GM23338 (cell line): ENCODE data around the gene SCGB1C2. TPM values are rescaled to one million over a fixed set of nuclear protein-coding genes. Genes with fewer than 3 reads are reported as not detected.

Experiments
- ATAC-seq: fragments of 200-7000 bp; cut with Tn5 transposase; 3 replicates; pipeline ENCODE4 v1.9.1; 2020
- DNase-seq: peaks from one replicate; pipeline ENCODE4 v3.0.0-alpha.2; 2015; ENCODE audit warnings: low spot score
- H2AFZ ChIP-seq: fragments of 200-600 bp; sonication (generic); 2 replicates; pipeline ENCODE4 v1.8.0; 2016; ENCODE audit warnings: antibody characterized with exemption, mild to moderate bottlenecking, moderate library complexity
- H3F3A ChIP-seq: fragments of 200-600 bp; sonication (generic); replicated peaks from 2 replicates; pipeline ENCODE4 v1.8.0; 2017; ENCODE audit warnings: antibody characterized with exemption, mixed run types, low read depth
- H3K27ac ChIP-seq: fragments of 200-600 bp; sonication (generic); 2 replicates; pipeline ENCODE4 v1.6.1; 2016; ENCODE audit warnings: low read depth
- H3K27me3 ChIP-seq: fragments of 200-600 bp; sonication (generic); 2 replicates; pipeline ENCODE4 v1.8.0; 2016; ENCODE audit warnings: mild to moderate bottlenecking, mixed run types, moderate library complexity; ENCODE audit not compliant: insufficient read depth
- H3K36me3 ChIP-seq: fragments of 200-600 bp; sonication (generic); 2 replicates; pipeline ENCODE4 v1.8.0; 2016; ENCODE audit warnings: mild to moderate bottlenecking; ENCODE audit not compliant: insufficient read depth
- H3K4me1 ChIP-seq: fragments of 200-600 bp; sonication (generic); 2 replicates; pipeline ENCODE4 v1.8.0; 2016; ENCODE audit warnings: mild to moderate bottlenecking, moderate library complexity; ENCODE audit not compliant: insufficient read depth
- H3K4me2 ChIP-seq: fragments of 200-600 bp; sonication (generic); 2 replicates; pipeline ENCODE4 v1.7.1; 2017; ENCODE audit warnings: mixed run types
- H3K4me3 ChIP-seq: fragments of 200-600 bp; sonication (generic); 2 replicates; pipeline ENCODE4 v1.6.1; 2016; ENCODE audit warnings: mixed run types
- H3K79me2 ChIP-seq: fragments of 200-600 bp; sonication (generic); replicated peaks from 2 replicates; pipeline ENCODE4 v1.8.0; 2017; ENCODE audit warnings: mild to moderate bottlenecking; ENCODE audit not compliant: insufficient read depth
- H3K9me2 ChIP-seq: fragments of 200-600 bp; sonication (generic); 2 replicates; pipeline ENCODE4 v1.8.0; 2017; ENCODE audit not compliant: insufficient read depth
- H4K20me1 ChIP-seq: fragments of 200-600 bp; sonication (generic); replicated peaks from 2 replicates; pipeline ENCODE4 v1.8.0; 2017; ENCODE audit warnings: mild to moderate bottlenecking; ENCODE audit not compliant: insufficient read depth
- H3K27ac Mint-ChIP-seq: 2 replicates; pipeline ENCODE4 v1.8.0; 2020; ENCODE audit warnings: inconsistent platforms, mild to moderate bottlenecking, moderate library complexity, mixed read lengths
- H3K27me3 Mint-ChIP-seq: 3 replicates; pipeline ENCODE4 v1.8.0; 2022; ENCODE audit warnings: low read depth, mild to moderate bottlenecking, moderate library complexity, mixed read lengths, inconsistent platforms; ENCODE audit not compliant: insufficient read depth, poor library complexity
- H3K36me3 Mint-ChIP-seq: 3 replicates; pipeline ENCODE4 v1.8.0; 2021; ENCODE audit warnings: low read depth, mild to moderate bottlenecking, inconsistent platforms, moderate library complexity, mixed read lengths
- H3K4me1 Mint-ChIP-seq: 3 replicates; pipeline ENCODE4 v1.8.0; 2020; ENCODE audit warnings: mild to moderate bottlenecking, inconsistent platforms, mixed read lengths
- H3K4me3 Mint-ChIP-seq: 3 replicates; pipeline ENCODE4 v1.8.0; 2021; ENCODE audit warnings: moderate library complexity, mild to moderate bottlenecking, inconsistent platforms, mixed read lengths
- H3K9me3 Mint-ChIP-seq: 3 replicates; pipeline ENCODE4 v1.8.0; 2020; ENCODE audit warnings: moderate library complexity, mild to moderate bottlenecking, inconsistent platforms, mixed read lengths
- CTCF ChIP-seq, 2 experiments: fragments of 200-600 bp in 1 of 2; sonication (generic) in 1 of 2; conservative IDR thresholded peaks; 2 replicates each; pipeline versions ENCODE4 v1.5.1 to v1.6.1; 2016 to 2017; ENCODE audit warnings: antibody characterized with exemption in 2 of 2, low read depth in 2 of 2, mild to moderate bottlenecking in 2 of 2, moderate library complexity in 1 of 2
- ETS1 ChIP-seq: IDR thresholded peaks from 2 replicates; pipeline ENCODE4 v1.6.1; 2016; ENCODE audit warnings: antibody characterized with exemption
- EZH2 ChIP-seq: fragments of 200-600 bp; sonication (generic); IDR thresholded peaks from one replicate; pipeline ENCODE4 v1.8.0; 2017; ENCODE audit warnings: antibody characterized with exemption, mild to moderate bottlenecking, low read depth; ENCODE audit not compliant: unreplicated experiment
- REST ChIP-seq: IDR thresholded peaks from one replicate; pipeline ENCODE4 v1.6.1; 2018; ENCODE audit warnings: antibody characterized with exemption; ENCODE audit not compliant: unreplicated experiment
- polyA plus RNA-seq: library from polyadenylated mRNA; unstranded; fragments of >200 nt; fragmentation: Nextera tagmentation; extraction: Ambion mirVana; gene quantifications from 2 replicates; pipeline ENCODE4 v1.2.1, GENCODE V29; 2016
- total RNA-seq: library from RNA; depleted of rRNA; stranded (reverse); fragments of >200 nt; shearing (Covaris generic); gene quantifications from 2 replicates; pipeline ENCODE4 v1.2.3, GENCODE V29; 2014

SCGB1C2 gene
- total and polyA plus RNA-seq, 2 experiments from 2014 or later, result not detected

GRCh38 chr17:180381-181244 lies 43.2 kb downstream of the SCGB1C2 start:
- peaks cover 14% of the 10 kb centered on the region for H3K4me1 Mint-ChIP-seq
- no peaks in the 10 kb centered on the region for H3K9me2 ChIP-seq

GRCh38 chr17:181245-182049 lies 44.1 kb downstream of the SCGB1C2 start, which contains the start of gene DOC2B:
DOC2B (minus strand) TSS chr17:181650; CDS start chr17:181479, 171 bp downstream.
- Histone ChIP-seq H3K9me2 (no peaks in the 10 kb centered on the region), H3K27ac (no peak within 1 kb of the TSS), H4K20me1 (no peaks in the 10 kb centered on the region), H3F3A (peaks cover 10% of the 10 kb centered on the region; the same call in 1 of the 2 replicates), H3K4me3 (peak within 1 kb of the TSS; percentile 67), H2AFZ (peak within 1 kb of the TSS; percentile 97), H3K4me2 (peak within 1 kb of the TSS; percentile 87), H3K36me3 (no peaks in the 10 kb centered on the region), H3K4me1 (peaks cover 7% of the 10 kb centered on the region), H3K79me2 (no peaks in the 10 kb centered on the region), H3K27me3 (peaks cover 42% of the 10 kb centered on the region)
- peaks cover 33% of the 10 kb centered on the region for H3K27me3 Mint-ChIP-seq
- H3K27ac Mint-ChIP-seq, result no peak within 1 kb of the TSS
- H3K4me1 Mint-ChIP-seq, result peaks cover 16% of the 10 kb centered on the region
- no peaks in the 10 kb centered on the region; the same call in 2 of the 3 replicates for H3K36me3 Mint-ChIP-seq
- peak within 1 kb of the TSS; percentile 69 for H3K4me3 Mint-ChIP-seq
- ATAC-seq, result peak; percentile 45
- no peaks in the 10 kb centered on the region for H3K9me3 Mint-ChIP-seq
- peak; percentile 74 for DNase-seq
- TF ChIP-seq CTCF (conservative IDR thresholded peaks at IDR 0.05; ENCODE audit: low read depth in 2 of 2) (peak in 1 of 2 experiments; percentile 21; a peak in 2 of 4 replicates), REST (no peak), ETS1 (no peak)

More at GRCh38 chr17:180381-181244, 43.2 kb downstream of the SCGB1C2 start:
- H3K27me3 ChIP-seq, result peaks cover 42% of the 10 kb centered on the region
- Mint-ChIP-seq H3K36me3 (no peaks in the 10 kb centered on the region; the same call in 2 of the 3 replicates), H3K27ac (no peak overlapping the region), H3K9me3 (no peaks in the 10 kb centered on the region), H3K27me3 (peaks cover 33% of the 10 kb centered on the region), H3K4me3 (no peak overlapping the region; the same call in 2 of the 3 replicates)
- DNase-seq, result peak; percentile 56
- no peaks in the 10 kb centered on the region for H3K36me3 ChIP-seq
- peaks cover 10% of the 10 kb centered on the region; the same call in 1 of the 2 replicates for H3F3A ChIP-seq
- H4K20me1 ChIP-seq, result no peaks in the 10 kb centered on the region
- no peak overlapping the region for H3K27ac ChIP-seq
- no peaks in the 10 kb centered on the region for H3K79me2 ChIP-seq
- H3K4me3 ChIP-seq, result peak overlapping the region; percentile 67
- peak; percentile 39 for ATAC-seq
- H3K4me1 ChIP-seq, result peaks cover 7% of the 10 kb centered on the region
- peak overlapping the region; percentile 87 for H3K4me2 ChIP-seq
- no peak for TF ChIP-seq ETS1
- TF ChIP-seq EZH2, result peak; percentile 53
- H2AFZ ChIP-seq, result peak overlapping the region; percentile 23; the same call in 1 of the 2 replicates
